Lower lobe of right lung (tissue), 2 donors: ENCODE results near the gene SPEF1. TPM values are rescaled to one million over a fixed set of nuclear protein-coding genes. Genes with fewer than 3 reads are reported as not detected.
A peak's percentile ranks its signal among the peaks of the same experiment; 100 is the strongest.

ENCODE experiments used
- ATAC-seq, 2 donors: fragments of 200-7000 bp; cut with Tn5 transposase; one replicate each; pipeline ENCODE4 v1.9.1; 2020 to 2022; ENCODE audit warnings: mild to moderate bottlenecking in 2 of 2, moderate library complexity in 2 of 2
- DNase-seq: peaks from one replicate; pipeline ENCODE4 v3.0.0-alpha.2; 2020
- H3K27ac ChIP-seq: fragments of 200-600 bp; one replicate; pipeline ENCODE4 v1.8.0; 2022
- H3K27me3 ChIP-seq: fragments of 200-600 bp; one replicate; pipeline ENCODE4 v1.8.0; 2022; ENCODE audit warnings: low read depth
- H3K36me3 ChIP-seq: fragments of 200-600 bp; one replicate; pipeline ENCODE4 v1.8.0; 2022; ENCODE audit warnings: mild to moderate bottlenecking
- H3K4me1 ChIP-seq: fragments of 200-600 bp; one replicate; pipeline ENCODE4 v1.8.0; 2022
- H3K4me3 ChIP-seq: fragments of 200-600 bp; one replicate; pipeline ENCODE4 v1.8.0; 2022; ENCODE audit warnings: mild to moderate bottlenecking
- H3K9me3 ChIP-seq: fragments of 200-600 bp; one replicate; pipeline ENCODE4 v1.8.0; 2022
- intact Hi-C: fragments of 100-400 bp; cut with DNase I; formaldehyde crosslinking; loops from one replicate; pipeline ENCODE4 v1.11.0; 2022
- total RNA-seq: library from RNA; stranded (reverse); fragmentation: NEBNext Ultra II Directional; extraction: Animal tissue kit (Norgen Biotek cat#: 25700); gene quantifications from one replicate; pipeline ENCODE4 v1.2.1, GENCODE V29; 2021
- TF ChIP-seq, protein P1 (sequence below): fragments of 200-600 bp; IDR thresholded peaks from one replicate; pipeline ENCODE4 v1.8.0; 2022; ENCODE audit warnings: antibody characterized with exemption, mild to moderate bottlenecking
- donor health status: DM: no; HTN: yes; CAD: no; lungs with severe emphysema.

SPEF1 gene
- total RNA-seq, 1 donor from 2014 or later = 3.9 TPM

DNA sequence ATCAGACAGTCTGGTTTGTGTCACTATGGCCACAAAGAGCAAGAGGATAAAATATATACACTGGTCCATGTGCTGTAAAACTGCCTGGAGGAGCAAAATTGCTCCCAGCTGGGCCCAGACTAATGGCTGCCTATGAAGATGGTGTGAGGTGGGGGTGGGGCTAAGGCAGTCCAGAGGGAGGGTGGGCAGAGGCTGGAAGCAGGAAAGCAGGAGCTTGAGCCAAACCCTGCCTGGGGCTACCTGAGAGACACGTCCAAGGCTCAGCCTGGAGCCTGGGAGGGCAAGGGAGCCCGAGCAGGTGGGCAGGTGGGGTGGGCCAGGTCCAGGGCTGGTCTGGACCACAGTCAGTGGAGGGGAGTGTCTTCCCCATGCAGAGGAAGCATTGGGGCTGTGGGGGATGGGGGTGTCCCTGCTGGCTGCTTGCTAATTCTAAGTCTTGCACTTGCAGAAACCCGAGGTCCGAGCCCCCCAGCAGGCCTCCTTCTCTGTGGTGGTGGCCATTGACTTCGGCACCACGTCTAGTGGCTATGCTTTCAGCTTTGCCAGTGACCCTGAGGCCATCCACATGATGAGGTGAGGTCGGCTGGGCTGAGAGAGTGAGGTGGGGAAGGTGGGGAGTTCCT, 39.3 kb downstream of the SPEF1 start:
- DNase-seq (no peak), ATAC-seq (no peak)
- Histone ChIP-seq H3K36me3 (peaks cover 20% of the 10 kb centered on the region), H3K27ac (no peak overlapping the region), H3K4me1 (peaks cover 51% of the 10 kb centered on the region), H3K4me3 (no peak overlapping the region), H3K27me3 (no peaks in the 10 kb centered on the region), H3K9me3 (no peaks in the 10 kb centered on the region)
- TF ChIP-seq, protein P1, sequence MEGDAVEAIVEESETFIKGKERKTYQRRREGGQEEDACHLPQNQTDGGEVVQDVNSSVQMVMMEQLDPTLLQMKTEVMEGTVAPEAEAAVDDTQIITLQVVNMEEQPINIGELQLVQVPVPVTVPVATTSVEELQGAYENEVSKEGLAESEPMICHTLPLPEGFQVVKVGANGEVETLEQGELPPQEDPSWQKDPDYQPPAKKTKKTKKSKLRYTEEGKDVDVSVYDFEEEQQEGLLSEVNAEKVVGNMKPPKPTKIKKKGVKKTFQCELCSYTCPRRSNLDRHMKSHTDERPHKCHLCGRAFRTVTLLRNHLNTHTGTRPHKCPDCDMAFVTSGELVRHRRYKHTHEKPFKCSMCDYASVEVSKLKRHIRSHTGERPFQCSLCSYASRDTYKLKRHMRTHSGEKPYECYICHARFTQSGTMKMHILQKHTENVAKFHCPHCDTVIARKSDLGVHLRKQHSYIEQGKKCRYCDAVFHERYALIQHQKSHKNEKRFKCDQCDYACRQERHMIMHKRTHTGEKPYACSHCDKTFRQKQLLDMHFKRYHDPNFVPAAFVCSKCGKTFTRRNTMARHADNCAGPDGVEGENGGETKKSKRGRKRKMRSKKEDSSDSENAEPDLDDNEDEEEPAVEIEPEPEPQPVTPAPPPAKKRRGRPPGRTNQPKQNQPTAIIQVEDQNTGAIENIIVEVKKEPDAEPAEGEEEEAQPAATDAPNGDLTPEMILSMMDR = no peak
- intact Hi-C loops = no loop called here

DNA sequence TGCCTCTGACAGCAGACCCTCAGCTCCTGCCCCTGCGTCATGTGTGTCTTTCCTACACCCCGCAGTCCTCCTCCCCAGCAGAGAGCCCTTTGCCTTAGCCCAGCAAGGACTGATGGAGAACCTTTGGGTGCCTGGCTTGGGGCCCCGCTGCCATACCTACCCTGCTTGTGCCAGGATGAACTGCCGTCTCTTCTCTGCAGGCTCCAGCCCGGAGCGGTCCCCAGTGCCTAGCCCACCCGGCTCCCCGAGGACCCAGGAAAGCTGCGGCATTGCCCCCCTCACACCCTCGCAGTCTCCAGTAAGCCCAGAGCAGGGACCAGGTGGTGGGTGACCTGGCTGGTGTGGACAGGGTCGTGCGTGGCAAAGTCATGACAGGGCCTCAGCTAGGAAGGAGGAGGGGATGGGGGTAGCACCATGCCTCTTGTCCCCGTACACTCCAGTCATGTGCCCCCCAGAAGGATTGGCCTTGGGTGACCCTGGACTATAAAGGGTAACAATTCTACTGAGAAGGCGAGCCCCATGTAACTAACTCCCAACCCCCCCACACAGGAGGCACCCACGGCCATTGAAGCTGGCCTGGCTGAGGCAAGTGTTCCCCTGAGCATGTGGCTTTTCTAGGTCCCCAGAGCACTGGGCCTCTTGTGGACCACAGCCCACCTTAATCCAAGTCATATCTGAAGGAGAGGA, 40.5 kb downstream of the SPEF1 start:
- Histone ChIP-seq H3K9me3 (no peaks in the 10 kb centered on the region), H3K27me3 (no peaks in the 10 kb centered on the region), H3K4me1 (peaks cover 61% of the 10 kb centered on the region), H3K27ac (peak overlapping the region; percentile 81), H3K36me3 (peaks cover 20% of the 10 kb centered on the region), H3K4me3 (no peak overlapping the region)
- TF ChIP-seq, protein P1 = no peak
- DNase-seq = no peak
- intact Hi-C loops = no loop called here
- ATAC-seq = no peak

DNA sequence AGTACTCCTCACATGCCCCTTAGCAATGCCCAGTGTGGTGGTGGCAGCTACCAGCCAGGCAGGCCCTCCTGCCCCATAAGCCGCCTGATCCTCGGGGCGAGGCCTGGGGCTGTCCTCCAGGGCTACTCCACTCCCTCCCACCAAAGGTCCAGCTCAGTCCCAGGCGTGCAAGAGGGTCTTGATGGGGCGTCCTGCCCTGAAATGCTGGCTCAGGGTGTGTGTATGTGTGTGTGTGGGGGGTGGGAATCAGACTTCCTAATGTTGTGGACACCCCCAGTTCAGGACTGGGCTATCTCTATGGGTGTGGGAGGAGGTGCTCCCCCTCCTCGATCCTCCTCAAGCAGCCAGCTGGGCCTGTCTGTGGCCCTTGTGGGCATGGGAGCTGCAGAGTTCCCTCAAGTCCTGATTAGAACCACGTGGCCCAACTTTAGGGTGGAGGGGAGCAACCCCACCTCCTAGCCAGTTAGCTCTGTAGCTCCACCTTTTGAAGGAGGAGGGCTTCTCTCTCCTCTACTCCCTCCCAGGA, 41.3 kb downstream of the SPEF1 start:
- TF ChIP-seq, protein P1 = no peak
- peaks cover 14% of the 10 kb centered on the region for H3K36me3 ChIP-seq
- H3K9me3 ChIP-seq = no peaks in the 10 kb centered on the region
- H3K4me1 ChIP-seq = peaks cover 64% of the 10 kb centered on the region
- no peak for DNase-seq
- no peak overlapping the region for H3K4me3 ChIP-seq
- no peaks in the 10 kb centered on the region for H3K27me3 ChIP-seq
- ATAC-seq = no peak
- intact Hi-C loops = no loop called here
- H3K27ac ChIP-seq = peak overlapping the region; percentile 81

DNA sequence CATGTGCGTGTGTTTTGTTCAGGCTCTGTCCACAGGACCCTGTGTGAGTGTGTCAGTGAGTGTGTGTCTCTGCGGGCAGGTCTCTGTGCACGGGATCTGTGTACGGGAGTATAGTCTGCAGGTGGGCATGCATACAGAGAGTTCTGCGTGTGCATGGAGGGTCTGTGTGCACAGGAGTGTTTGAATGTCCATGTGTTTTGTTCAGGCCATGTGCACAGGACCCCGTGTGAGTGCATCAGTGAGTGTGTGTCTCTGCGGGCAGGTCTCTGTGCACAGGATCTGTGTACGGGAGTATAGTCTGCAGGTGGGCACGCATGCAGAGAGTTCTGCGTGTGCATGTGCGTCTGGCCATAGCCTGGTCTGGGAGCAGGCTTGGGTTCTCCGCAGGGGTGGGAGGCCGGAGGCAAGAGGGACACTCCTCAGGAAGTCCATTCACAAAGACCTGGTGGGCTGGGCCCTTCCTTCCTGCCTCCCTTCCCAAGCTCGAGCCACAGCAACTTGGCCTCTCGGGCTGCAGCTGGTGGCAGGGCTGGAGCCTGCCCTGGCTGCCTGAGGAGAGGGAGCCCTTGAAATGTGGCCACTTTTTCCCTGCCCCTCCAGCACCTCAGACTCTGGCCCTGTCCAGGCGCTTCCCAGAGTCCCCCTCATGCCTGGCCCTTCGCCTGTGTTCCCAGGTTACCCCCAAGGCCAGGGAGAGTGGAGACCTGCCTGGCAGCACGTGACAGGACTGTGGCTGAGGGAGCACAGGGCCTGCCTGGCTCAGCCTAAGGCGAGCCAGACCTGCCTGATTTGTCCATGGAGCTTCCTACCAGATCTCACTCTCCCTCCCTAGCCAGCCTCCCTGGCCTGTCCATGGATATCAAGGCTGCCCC, 42.0 kb downstream of the SPEF1 start:
- peaks cover 9% of the 10 kb centered on the region for H3K36me3 ChIP-seq
- TF ChIP-seq, protein P1 = no peak
- peaks cover 64% of the 10 kb centered on the region for H3K4me1 ChIP-seq
- intact Hi-C loops = no loop called here
- H3K9me3 ChIP-seq = no peaks in the 10 kb centered on the region
- no peaks in the 10 kb centered on the region for H3K27me3 ChIP-seq
- DNase-seq = no peak
- H3K27ac ChIP-seq = peak overlapping the region; percentile 81
- peak; percentile 39 to 58 for ATAC-seq
- peak overlapping the region; percentile 14 for H3K4me3 ChIP-seq
